Measurements from ENCODE around the gene SLC6A19. TPM values are rescaled to one million over a fixed set of nuclear protein-coding genes. Genes with fewer than 3 reads are reported as not detected.

The SLC6A19 gene
- total RNA-seq, 1 experiment from 2014 or later, result not detected

GRCh38 chr5:1215320-1216096 is 14.1 kb downstream of the SLC6A19 start:
- ATAC-seq, result no peak
- CTCF ChIA-PET, result interaction anchor here (0.6 kb wide), 1 partner anchor 18 kb away, joined by 3 read pairs; no protein-coding TSS in a partner anchor
- POLR2A ChIA-PET (ENCODE audit: unreplicated experiment), result no interaction called here

GRCh38 chr5:1216211-1216917 is 15.0 kb downstream of the SLC6A19 start:
- no peak overlapping the region for H3K9ac ChIP-seq (ENCODE audit: low read length)
- H4K20me1 ChIP-seq (ENCODE audit: low read length), result no peaks in the 10 kb centered on the region
- DNase-seq (no peak), ATAC-seq (no peak)
- no peak overlapping the region for H3K27ac ChIP-seq (ENCODE audit: low read length)
- H3K79me2 ChIP-seq (ENCODE audit: low read length), result no peaks in the 10 kb centered on the region
- H2AFZ ChIP-seq (ENCODE audit: low read length), result no peak overlapping the region
- no peaks in the 10 kb centered on the region for H3K4me1 ChIP-seq (ENCODE audit: insufficient read depth, low read length)
- CTCF ChIA-PET, result interaction anchor here (0.6 kb wide), 1 partner anchor 17 kb away, joined by 3 read pairs; no protein-coding TSS in a partner anchor
- H3K9me2 ChIP-seq (replicated peaks; ENCODE audit: low read length), result no peaks in the 10 kb centered on the region
- no peaks in the 10 kb centered on the region; the same call in 1 of the 2 replicates for H3K27me3 ChIP-seq (ENCODE audit: low read length)
- no peaks in the 10 kb centered on the region for H3K36me3 ChIP-seq (ENCODE audit: low read depth, low read length)
- intact Hi-C loops (cut with micrococcal nuclease), result no loop called here
- no peak for TF ChIP-seq EZH2 (IDR thresholded peaks at IDR 0.05; ENCODE audit: low read length, unreplicated experiment)
- TF ChIP-seq, protein P1, sequence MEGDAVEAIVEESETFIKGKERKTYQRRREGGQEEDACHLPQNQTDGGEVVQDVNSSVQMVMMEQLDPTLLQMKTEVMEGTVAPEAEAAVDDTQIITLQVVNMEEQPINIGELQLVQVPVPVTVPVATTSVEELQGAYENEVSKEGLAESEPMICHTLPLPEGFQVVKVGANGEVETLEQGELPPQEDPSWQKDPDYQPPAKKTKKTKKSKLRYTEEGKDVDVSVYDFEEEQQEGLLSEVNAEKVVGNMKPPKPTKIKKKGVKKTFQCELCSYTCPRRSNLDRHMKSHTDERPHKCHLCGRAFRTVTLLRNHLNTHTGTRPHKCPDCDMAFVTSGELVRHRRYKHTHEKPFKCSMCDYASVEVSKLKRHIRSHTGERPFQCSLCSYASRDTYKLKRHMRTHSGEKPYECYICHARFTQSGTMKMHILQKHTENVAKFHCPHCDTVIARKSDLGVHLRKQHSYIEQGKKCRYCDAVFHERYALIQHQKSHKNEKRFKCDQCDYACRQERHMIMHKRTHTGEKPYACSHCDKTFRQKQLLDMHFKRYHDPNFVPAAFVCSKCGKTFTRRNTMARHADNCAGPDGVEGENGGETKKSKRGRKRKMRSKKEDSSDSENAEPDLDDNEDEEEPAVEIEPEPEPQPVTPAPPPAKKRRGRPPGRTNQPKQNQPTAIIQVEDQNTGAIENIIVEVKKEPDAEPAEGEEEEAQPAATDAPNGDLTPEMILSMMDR (conservative IDR thresholded peaks at IDR 0.05; ENCODE audit: low read depth, low read length), result no peak
- no peak for TF ChIP-seq EZH2phosphoT487 (IDR thresholded peaks at IDR 0.05; ENCODE audit: borderline replicate concordance, low read length)
- no peaks in the 10 kb centered on the region for H3F3A ChIP-seq (ENCODE audit: low read length, unreplicated experiment)
- POLR2A ChIA-PET (ENCODE audit: unreplicated experiment), result no interaction called here
- no peak overlapping the region for H3K4me2 ChIP-seq (ENCODE audit: low read length)
- no TSS peak for BruUV-seq (replicated peaks)
- no peaks in the 10 kb centered on the region for H3K9me3 ChIP-seq (ENCODE audit: low read length)
- H3K4me3 ChIP-seq (ENCODE audit: low read length), result no peak overlapping the region

More at GRCh38 chr5:1215320-1216096, 14.1 kb downstream of the SLC6A19 start:
- H3K27ac ChIP-seq (ENCODE audit: low read length), result no peak overlapping the region
- H3K4me2 ChIP-seq (ENCODE audit: low read length), result no peak overlapping the region
- no peaks in the 10 kb centered on the region for H3K9me3 ChIP-seq (ENCODE audit: low read length)
- TF ChIP-seq, protein P1 (conservative IDR thresholded peaks at IDR 0.05; ENCODE audit: low read depth, low read length), result no peak
- TF ChIP-seq EZH2 (IDR thresholded peaks at IDR 0.05; ENCODE audit: low read length, unreplicated experiment) (no peak), EZH2phosphoT487 (IDR thresholded peaks at IDR 0.05; ENCODE audit: borderline replicate concordance, low read length) (no peak)
- intact Hi-C loops (cut with micrococcal nuclease), result no loop called here
- no peaks in the 10 kb centered on the region for H3K27me3 ChIP-seq (ENCODE audit: low read length)
- DNase-seq, result no peak
- no peaks in the 10 kb centered on the region for H4K20me1 ChIP-seq (ENCODE audit: low read length)
- no peak overlapping the region for H3K4me3 ChIP-seq (ENCODE audit: low read length)
- no peak overlapping the region for H2AFZ ChIP-seq (ENCODE audit: low read length)
- no peaks in the 10 kb centered on the region for H3K36me3 ChIP-seq (ENCODE audit: low read depth, low read length)
- no TSS peak for BruUV-seq (replicated peaks)
- H3K79me2 ChIP-seq (ENCODE audit: low read length), result no peaks in the 10 kb centered on the region
- no peak overlapping the region for H3K9ac ChIP-seq (ENCODE audit: low read length)
- no peaks in the 10 kb centered on the region for H3K9me2 ChIP-seq (replicated peaks; ENCODE audit: low read length)
- H3F3A ChIP-seq (ENCODE audit: low read length, unreplicated experiment), result no peaks in the 10 kb centered on the region
- no peaks in the 10 kb centered on the region for H3K4me1 ChIP-seq (ENCODE audit: insufficient read depth, low read length)
